H9 (cell line): ENCODE measurements around the gene SLIT1. TPM values are rescaled to one million over a fixed set of nuclear protein-coding genes. Genes with fewer than 3 reads are reported as not detected.

ENCODE experiments used
- DNase-seq: peaks from one replicate; pipeline ENCODE4 v3.0.0-alpha.2; 2017
- H2AFZ ChIP-seq: one replicate; pipeline ENCODE4 v1.6.1; 2013; ENCODE audit warnings: mild to moderate bottlenecking, low read length, control low read depth, moderate library complexity
- H2AK5ac ChIP-seq: 2 replicates; pipeline ENCODE4 v1.6.1; 2013; ENCODE audit warnings: low read length, control low read depth, mixed read lengths; ENCODE audit not compliant: insufficient read length
- H2BK120ac ChIP-seq: one replicate; pipeline ENCODE4 v1.6.1; 2013; ENCODE audit warnings: low read depth, mild to moderate bottlenecking, low read length, control low read depth, inconsistent platforms; ENCODE audit not compliant: poor library complexity, severe bottlenecking
- H2BK12ac ChIP-seq: 2 replicates; pipeline ENCODE4 v1.6.1; 2013; ENCODE audit warnings: low read length, control low read depth, mixed read lengths, low read depth; ENCODE audit not compliant: insufficient read length
- H2BK15ac ChIP-seq: 2 replicates; pipeline ENCODE4 v1.6.1; 2013; ENCODE audit warnings: low read depth, low read length, control low read depth
- H2BK20ac ChIP-seq: one replicate; pipeline ENCODE4 v1.6.1; 2013; ENCODE audit warnings: low read depth, mild to moderate bottlenecking, low read length, control low read depth, inconsistent platforms; ENCODE audit not compliant: poor library complexity, severe bottlenecking
- H2BK5ac ChIP-seq: 2 replicates; pipeline ENCODE4 v1.6.1; 2013; ENCODE audit warnings: low read length, control low read depth, mixed read lengths; ENCODE audit not compliant: insufficient read length
- H3K14ac ChIP-seq: 2 replicates; pipeline ENCODE4 v1.6.1; 2013; ENCODE audit warnings: low read length, control low read depth; ENCODE audit not compliant: insufficient read depth
- H3K18ac ChIP-seq: 2 replicates; pipeline ENCODE4 v1.6.1; 2013; ENCODE audit warnings: low read depth, mild to moderate bottlenecking, mixed read lengths, low read length, control low read depth; ENCODE audit not compliant: insufficient read length
- H3K23ac ChIP-seq: 2 replicates; pipeline ENCODE4 v1.6.1; 2013; ENCODE audit warnings: low read length, control low read depth, mixed read lengths, low read depth; ENCODE audit not compliant: insufficient read length
- H3K23me2 ChIP-seq: 2 replicates; pipeline ENCODE4 v1.6.1; 2013; ENCODE audit warnings: low read depth, mild to moderate bottlenecking, mixed read lengths, low read length, control low read depth; ENCODE audit not compliant: insufficient read length, poor library complexity, severe bottlenecking
- H3K27ac ChIP-seq: 2 replicates; pipeline ENCODE4 v1.5.1; 2013; ENCODE audit warnings: low read length, control low read depth, mixed read lengths, low read depth; ENCODE audit not compliant: insufficient read length
- H3K27me3 ChIP-seq: 2 replicates; pipeline ENCODE4 v1.6.1; 2013; ENCODE audit warnings: low read length, control low read depth, inconsistent platforms; ENCODE audit not compliant: insufficient read depth
- H3K4ac ChIP-seq: 2 replicates; pipeline ENCODE4 v1.6.1; 2013; ENCODE audit warnings: low read depth, mild to moderate bottlenecking, control low read depth, inconsistent platforms, low read length, moderate library complexity
- H3K4me1 ChIP-seq: 2 replicates; pipeline ENCODE4 v1.6.1; 2013; ENCODE audit warnings: low read length, control low read depth, inconsistent platforms; ENCODE audit not compliant: insufficient read depth
- H3K4me2 ChIP-seq: 2 replicates; pipeline ENCODE4 v1.6.1; 2013; ENCODE audit warnings: low read length, control low read depth, mixed read lengths; ENCODE audit not compliant: insufficient read length, insufficient read depth
- H3K56ac ChIP-seq: 2 replicates; pipeline ENCODE4 v1.6.1; 2013; ENCODE audit warnings: low read depth, mild to moderate bottlenecking, mixed read lengths, low read length, control low read depth; ENCODE audit not compliant: insufficient read length
- H3K79me1 ChIP-seq: 2 replicates; pipeline ENCODE4 v1.6.1; 2013; ENCODE audit warnings: low read depth, mild to moderate bottlenecking, moderate library complexity, low read length, control low read depth, inconsistent platforms; ENCODE audit not compliant: insufficient read depth, poor library complexity, severe bottlenecking
- H3K79me2 ChIP-seq: 2 replicates; pipeline ENCODE4 v1.6.1; 2013; ENCODE audit warnings: low read length, control low read depth, inconsistent platforms; ENCODE audit not compliant: insufficient read depth
- H3K9ac ChIP-seq: 2 replicates; pipeline ENCODE4 v1.6.1; 2013; ENCODE audit warnings: low read length, control low read depth, mixed read lengths; ENCODE audit not compliant: insufficient read length; ENCODE audit errors: extremely low read depth
- H3K9me3 ChIP-seq: one replicate; pipeline ENCODE4 v1.6.1; 2013; ENCODE audit warnings: low read depth, low read length, inconsistent platforms; ENCODE audit not compliant: control insufficient read depth
- H3T11ph ChIP-seq: one replicate; pipeline ENCODE4 v1.6.1; 2013; ENCODE audit warnings: mild to moderate bottlenecking, low read length, control low read depth, inconsistent platforms
- H4K20me1 ChIP-seq: one replicate; pipeline ENCODE4 v1.6.1; 2013; ENCODE audit not compliant: control insufficient read depth, insufficient read length, insufficient read depth
- H4K5ac ChIP-seq: 2 replicates; pipeline ENCODE4 v1.6.1; 2013; ENCODE audit warnings: low read depth, mild to moderate bottlenecking, mixed read lengths, low read length, control low read depth; ENCODE audit not compliant: insufficient read length
- H4K8ac ChIP-seq: replicated peaks from 2 replicates; pipeline ENCODE4 v1.6.1; 2013; ENCODE audit warnings: low read length, control low read depth, mixed read lengths, low read depth; ENCODE audit not compliant: insufficient read length
- H4K91ac ChIP-seq: 2 replicates; pipeline ENCODE4 v1.6.1; 2013; ENCODE audit warnings: low read depth, mild to moderate bottlenecking, moderate library complexity, mixed read lengths, low read length, control low read depth; ENCODE audit not compliant: insufficient read length
- H3K27ac Mint-ChIP-seq, 3 experiments: 2 replicates in 2 of 3; 3 replicates in 1 of 3; pipeline ENCODE4 v1.8.0; 2020 to 2021; ENCODE audit warnings: mixed read lengths in 3 of 3, mild to moderate bottlenecking in 1 of 3, moderate library complexity in 1 of 3
- H3K27me3 Mint-ChIP-seq: 2 replicates; pipeline ENCODE4 v1.8.0; 2021; ENCODE audit warnings: low read depth, mild to moderate bottlenecking, moderate library complexity, mixed read lengths
- H3K36me3 Mint-ChIP-seq, 3 experiments: 2 replicates in 2 of 3; 3 replicates in 1 of 3; pipeline ENCODE4 v1.8.0; 2020 to 2021; ENCODE audit warnings: low read depth in 3 of 3, mixed read lengths in 3 of 3; ENCODE audit not compliant: insufficient read depth in 1 of 3
- H3K4me1 Mint-ChIP-seq, 2 experiments: 2 replicates each; pipeline ENCODE4 v1.8.0; 2020; ENCODE audit warnings: mixed read lengths in 2 of 2
- H3K4me3 Mint-ChIP-seq, 2 experiments: 2 replicates in 1 of 2; 3 replicates in 1 of 2; pipeline ENCODE4 v1.8.0; 2020 to 2021; ENCODE audit warnings: mild to moderate bottlenecking in 2 of 2, mixed read lengths in 2 of 2, moderate library complexity in 1 of 2
- H3K9me3 Mint-ChIP-seq, 2 experiments: 2 replicates in 1 of 2; 3 replicates in 1 of 2; pipeline ENCODE4 v1.8.0; 2020; ENCODE audit warnings: mild to moderate bottlenecking in 2 of 2, mixed read lengths in 2 of 2, moderate library complexity in 1 of 2
- WGBS: extraction: QIAGEN DNeasy Blood & Tissue Kit; methylation state at CpG from one replicate; pipeline ENCODE4 v1.1.7; 2013; ENCODE audit warnings: missing lambda C conversion rate, low lambda C conversion rate, mixed read lengths; ENCODE audit not compliant: insufficient read length; ENCODE audit errors: extremely low coverage; 5-methylcytosine and 5-hydroxymethylcytosine counted together
- total RNA-seq: library from RNA; stranded (reverse); gene quantifications from 2 replicates; pipeline ENCODE4 v1.2.1, GENCODE V29; 2021
- TF ChIP-seq, protein P1 (sequence below): fragments of 200-600 bp; sonication (generic); conservative IDR thresholded peaks from 3 replicates; pipeline ENCODE4 v1.8.0; 2021; ENCODE audit warnings: antibody characterized with exemption, mild to moderate bottlenecking

Gene SLIT1
- total RNA-seq, 1 experiment from 2014 or later, result 0.57 TPM

DNA sequence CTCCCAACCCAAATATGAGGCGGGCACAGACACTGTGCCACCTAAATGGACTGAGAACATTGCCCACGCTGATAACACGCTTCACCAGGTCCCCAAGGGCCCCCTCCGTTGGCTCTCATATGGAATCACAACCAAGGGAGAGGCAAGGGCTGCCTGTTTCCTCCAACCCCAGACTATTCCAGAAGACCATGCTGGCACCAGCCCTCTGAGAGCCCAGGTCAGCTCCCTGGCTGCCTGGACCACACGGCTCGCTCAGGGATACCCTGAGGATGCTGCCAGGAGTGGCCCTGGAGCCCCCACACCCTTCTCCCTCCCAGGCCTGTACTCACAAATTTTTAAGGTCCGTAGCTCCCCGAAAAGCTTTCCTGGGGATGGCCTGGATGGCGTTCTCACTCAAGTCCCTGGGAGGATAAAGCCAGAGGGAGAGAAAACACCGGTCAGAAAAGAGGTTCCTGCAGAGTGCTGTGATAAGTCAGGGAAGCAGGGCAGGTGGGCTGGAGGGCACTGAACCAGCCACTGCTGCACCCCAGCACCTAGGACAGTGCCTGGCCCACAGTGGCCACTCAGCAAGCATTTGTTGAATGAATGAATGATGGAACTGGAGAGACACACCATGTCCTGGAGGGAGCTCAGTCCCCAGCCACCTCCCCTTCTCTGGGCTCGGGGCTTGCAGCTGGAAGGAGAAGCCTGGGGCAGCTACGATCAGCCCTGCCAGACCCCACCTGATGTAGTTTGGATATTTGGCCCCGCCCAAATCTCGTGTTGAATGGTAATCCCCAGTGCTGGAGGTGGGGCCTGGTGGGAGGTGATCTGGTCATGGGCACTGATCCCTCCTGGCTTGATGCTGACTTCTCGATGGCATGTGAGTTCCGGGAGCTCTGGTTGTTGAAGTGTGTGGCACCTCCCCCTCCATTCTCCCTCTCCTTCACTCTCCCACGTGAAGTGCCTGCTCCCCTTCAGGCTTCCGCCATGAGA, 119.8 kb downstream of the SLIT1 start:
- no CpG with 5 or more reads among the region's 18 CpGs for WGBS
- peak; percentile 68 for DNase-seq

More for the DNA sequence above, 119.8 kb downstream of the SLIT1 start:
- no peak overlapping the region for H3K4ac ChIP-seq
- H4K91ac ChIP-seq, result no peak overlapping the region
- no peak overlapping the region for H2AK5ac ChIP-seq
- no peak overlapping the region for H2BK15ac ChIP-seq
- no peak overlapping the region for H4K5ac ChIP-seq
- H4K20me1 ChIP-seq, result peaks cover 2% of the 10 kb centered on the region
- H3K23ac ChIP-seq, result no peak overlapping the region
- Mint-ChIP-seq H3K4me3 (peak overlapping the region in 1 of 2 experiments; percentile 16; a peak in 1 of 5 replicates), H3K27me3 (peaks cover 10% of the 10 kb centered on the region), H3K36me3 (peaks cover 0 to 5% (median 4%) of the 10 kb centered on the region in 3 experiments; a peak in 3 of 7 replicates), H3K4me1 (peaks cover 30 to 37% of the 10 kb centered on the region in 2 experiments), H3K27ac (peak overlapping the region in 2 of 3 experiments; percentile 21 to 29; a peak in 1 of 7 replicates), H3K9me3 (peaks cover 5 to 7% of the 10 kb centered on the region in 2 experiments; a peak in 2 of 5 replicates)
- H3K9ac ChIP-seq, result no peak overlapping the region
- no peak overlapping the region for H2AFZ ChIP-seq
- no peak overlapping the region for H3T11ph ChIP-seq
- H3K27me3 ChIP-seq, result no peaks in the 10 kb centered on the region
- H3K18ac ChIP-seq, result no peak overlapping the region
- H3K4me1 ChIP-seq, result no peaks in the 10 kb centered on the region
- H3K27ac ChIP-seq, result no peak overlapping the region
- no peak overlapping the region for H2BK12ac ChIP-seq
- H2BK20ac ChIP-seq, result no peak overlapping the region
- no peak overlapping the region for H2BK120ac ChIP-seq
- no peaks in the 10 kb centered on the region for H3K23me2 ChIP-seq
- TF ChIP-seq, protein P1, sequence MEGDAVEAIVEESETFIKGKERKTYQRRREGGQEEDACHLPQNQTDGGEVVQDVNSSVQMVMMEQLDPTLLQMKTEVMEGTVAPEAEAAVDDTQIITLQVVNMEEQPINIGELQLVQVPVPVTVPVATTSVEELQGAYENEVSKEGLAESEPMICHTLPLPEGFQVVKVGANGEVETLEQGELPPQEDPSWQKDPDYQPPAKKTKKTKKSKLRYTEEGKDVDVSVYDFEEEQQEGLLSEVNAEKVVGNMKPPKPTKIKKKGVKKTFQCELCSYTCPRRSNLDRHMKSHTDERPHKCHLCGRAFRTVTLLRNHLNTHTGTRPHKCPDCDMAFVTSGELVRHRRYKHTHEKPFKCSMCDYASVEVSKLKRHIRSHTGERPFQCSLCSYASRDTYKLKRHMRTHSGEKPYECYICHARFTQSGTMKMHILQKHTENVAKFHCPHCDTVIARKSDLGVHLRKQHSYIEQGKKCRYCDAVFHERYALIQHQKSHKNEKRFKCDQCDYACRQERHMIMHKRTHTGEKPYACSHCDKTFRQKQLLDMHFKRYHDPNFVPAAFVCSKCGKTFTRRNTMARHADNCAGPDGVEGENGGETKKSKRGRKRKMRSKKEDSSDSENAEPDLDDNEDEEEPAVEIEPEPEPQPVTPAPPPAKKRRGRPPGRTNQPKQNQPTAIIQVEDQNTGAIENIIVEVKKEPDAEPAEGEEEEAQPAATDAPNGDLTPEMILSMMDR, result no peak
- H2BK5ac ChIP-seq, result no peak overlapping the region
- no peak overlapping the region for H3K56ac ChIP-seq
- no peak overlapping the region for H3K4me2 ChIP-seq
- no peak overlapping the region for H4K8ac ChIP-seq
- H3K9me3 ChIP-seq, result no peaks in the 10 kb centered on the region
- no peaks in the 10 kb centered on the region for H3K79me2 ChIP-seq
- H3K79me1 ChIP-seq, result no peaks in the 10 kb centered on the region
- H3K14ac ChIP-seq, result no peak overlapping the region
